HG03066 (cell line): ENCODE results near the gene DNM3.

Experiments used
- ATAC-seq: cut with Tn5 transposase; IDR thresholded peaks from one replicate; pipeline ENCODE4 v1.9.1; 2021; ENCODE audit warnings: low read depth; ENCODE audit not compliant: unreplicated experiment

Gene DNM3

DNA sequence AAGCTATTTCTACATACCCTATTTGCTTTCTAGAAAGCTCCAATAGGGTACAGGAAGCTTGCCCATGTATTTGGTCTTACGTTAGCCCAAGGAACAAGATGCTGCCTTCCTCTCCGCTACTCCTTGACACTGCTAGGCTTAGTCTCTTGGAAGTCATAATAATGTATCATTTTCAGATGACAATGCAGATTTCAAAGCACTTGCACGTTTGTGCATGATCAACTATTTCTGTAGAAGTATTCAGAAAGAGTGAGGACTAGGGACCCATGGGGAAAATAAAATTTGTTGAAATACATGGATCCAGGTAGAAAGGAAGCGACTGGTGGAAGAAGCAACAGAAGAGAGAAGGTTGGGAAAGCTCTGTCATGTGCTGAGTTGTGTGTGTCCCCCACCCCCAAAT lies 367.3 kb downstream of the DNM3 start:
- no peak for ATAC-seq

DNA sequence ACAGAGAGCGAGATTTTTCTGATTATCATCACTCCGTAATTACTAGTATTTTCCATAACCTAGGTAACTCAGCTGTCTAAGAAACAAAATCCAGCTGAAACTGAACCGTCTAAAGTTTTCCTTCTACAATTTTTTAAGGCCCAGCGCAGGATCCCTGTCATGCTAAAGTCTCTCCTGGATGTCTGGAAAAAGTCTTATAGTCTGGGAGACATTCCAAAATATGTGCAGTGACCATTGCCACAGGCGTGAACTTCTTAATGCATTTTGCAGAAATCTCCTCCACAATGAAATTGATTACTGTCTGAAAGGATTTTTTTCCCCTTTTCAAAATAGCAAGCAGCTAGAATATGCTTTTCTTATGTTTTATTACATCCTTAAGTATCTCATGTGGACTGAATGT lies 369.9 kb downstream of the DNM3 start:
- no peak for ATAC-seq

DNA sequence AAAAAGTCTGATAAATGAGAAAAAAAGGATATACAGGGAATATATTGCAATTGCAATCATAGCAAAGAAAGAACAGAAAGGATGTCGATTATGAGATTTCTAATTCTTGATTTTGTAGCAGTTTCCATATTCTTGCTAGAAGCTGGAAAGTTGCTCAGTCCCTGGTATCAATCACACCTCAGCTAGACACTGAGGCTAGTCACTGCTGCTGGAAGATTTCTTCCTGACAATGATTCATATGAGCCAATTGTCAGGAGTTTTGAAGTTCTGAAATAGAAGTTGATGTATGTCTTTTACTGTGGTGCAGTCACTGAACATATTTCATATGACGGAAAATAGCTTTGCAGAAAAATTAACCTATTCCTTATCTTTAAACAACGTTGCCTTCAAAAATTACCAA lies 370.8 kb downstream of the DNM3 start:
- ATAC-seq, result no peak

DNA sequence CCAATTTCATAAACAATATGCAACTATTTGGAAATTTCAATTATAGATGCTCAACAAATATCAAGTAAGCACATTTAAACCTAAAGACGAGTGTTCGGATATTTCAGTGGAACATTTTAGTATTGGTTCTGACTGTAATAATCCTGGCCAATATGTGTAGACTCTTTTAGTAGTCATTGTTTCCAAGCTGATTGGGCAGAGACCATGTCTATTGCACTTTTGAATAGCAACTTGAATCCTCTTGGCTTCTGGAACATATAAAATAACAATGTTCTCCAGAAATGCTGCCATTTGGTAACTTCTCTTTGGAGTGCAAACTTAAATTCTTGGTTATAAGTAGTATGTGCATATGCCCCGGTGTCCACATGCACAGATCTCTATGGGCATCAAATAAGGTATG lies 373.7 kb downstream of the DNM3 start:
- no peak for ATAC-seq

DNA sequence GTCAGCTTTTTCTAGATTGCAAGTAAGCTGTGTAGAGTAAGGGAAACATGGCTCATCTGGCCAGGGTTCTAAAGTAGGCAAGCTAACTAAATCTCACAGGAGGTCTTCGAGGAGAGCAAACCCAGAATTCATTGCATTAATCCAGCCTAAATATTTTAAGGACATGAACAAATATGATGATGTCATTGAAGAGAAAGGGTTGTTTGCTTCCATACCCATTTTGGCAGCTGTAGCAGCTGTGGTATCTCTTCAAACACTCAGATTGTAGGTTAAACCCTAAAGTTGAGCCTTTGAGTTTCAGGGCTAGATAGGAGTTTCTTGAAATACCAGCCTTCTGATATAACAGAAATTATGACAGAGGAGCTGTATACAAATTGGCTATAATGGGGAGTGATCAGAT lies 378.7 kb downstream of the DNM3 start:
- ATAC-seq, result no peak

DNA sequence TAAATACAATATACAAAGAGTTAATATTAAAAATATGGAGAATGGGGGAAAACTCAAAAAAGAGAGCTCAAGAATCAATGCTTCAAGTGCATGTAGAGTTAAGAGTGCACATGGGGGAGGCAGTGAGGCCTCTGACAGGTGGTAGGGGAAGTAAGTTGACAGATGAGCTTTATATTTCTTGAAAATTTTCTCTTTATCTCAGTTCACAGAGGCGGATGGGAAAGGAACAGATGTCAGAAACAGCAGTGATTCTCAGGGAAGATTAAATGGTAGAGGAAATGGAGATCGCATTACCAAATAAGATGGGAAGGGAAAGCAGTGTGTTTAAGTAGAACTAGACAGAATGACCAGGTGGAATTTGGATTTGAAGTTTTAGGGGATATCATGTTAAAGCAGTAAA lies 379.1 kb downstream of the DNM3 start:
- ATAC-seq, result no peak

DNA sequence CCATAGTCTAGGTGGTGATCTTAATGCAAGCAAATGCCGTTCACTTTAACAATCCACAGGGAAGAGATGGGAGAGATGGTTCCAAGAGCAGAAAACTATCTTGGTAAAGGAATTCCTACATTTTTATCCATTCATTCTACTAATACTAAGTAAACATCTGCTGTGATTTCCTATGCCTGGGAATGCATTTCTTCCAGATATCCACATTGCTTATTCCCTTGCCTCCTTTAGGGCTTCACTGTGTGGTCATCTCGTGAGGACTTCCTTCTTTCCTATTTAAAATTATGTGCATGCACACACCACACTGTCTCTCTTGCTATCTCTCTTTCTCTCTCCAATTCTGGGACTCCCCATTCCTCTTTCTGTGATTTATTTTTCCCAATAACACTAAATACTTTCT lies 380.1 kb downstream of the DNM3 start:
- ATAC-seq, result no peak

DNA sequence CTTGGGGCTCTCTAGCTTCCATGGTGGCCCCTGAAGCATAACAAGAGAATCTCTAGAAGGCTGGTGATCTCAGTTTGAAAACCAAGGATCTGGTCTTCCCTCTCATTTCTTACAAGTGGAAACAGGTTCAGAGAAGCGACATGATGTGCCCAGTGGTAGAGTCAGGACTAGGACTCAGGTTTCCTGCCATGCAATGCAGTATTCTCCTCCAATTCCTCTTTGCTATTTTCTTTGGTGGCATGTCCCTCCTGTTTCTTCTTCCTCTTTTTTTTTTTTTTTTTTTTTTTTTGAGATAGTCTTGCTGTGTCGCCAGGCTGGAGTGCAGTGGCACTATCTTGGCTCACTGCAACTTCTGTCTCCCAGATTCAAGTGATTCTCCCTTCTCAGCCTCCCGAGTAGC lies 383.6 kb downstream of the DNM3 start:
- ATAC-seq, result no peak

DNA sequence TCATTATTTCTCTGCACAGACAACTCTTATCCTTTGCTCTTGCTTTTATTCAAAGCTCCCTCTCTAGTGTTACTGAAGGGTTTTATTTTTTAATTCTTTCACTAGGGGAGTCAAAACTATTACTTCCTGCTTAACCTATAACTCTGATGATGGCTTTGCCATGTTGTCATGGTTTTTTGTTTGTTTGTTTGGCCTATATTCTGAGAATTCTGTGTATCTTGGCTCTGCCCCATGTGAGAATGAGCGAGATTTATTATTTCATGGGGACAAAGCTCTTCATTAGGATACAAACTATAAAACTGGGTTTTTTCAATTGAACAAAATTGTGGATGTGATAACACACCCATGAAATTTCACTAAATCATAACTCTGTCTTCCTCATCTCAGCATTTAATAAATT lies 388.6 kb downstream of the DNM3 start:
- ATAC-seq, result no peak

DNA sequence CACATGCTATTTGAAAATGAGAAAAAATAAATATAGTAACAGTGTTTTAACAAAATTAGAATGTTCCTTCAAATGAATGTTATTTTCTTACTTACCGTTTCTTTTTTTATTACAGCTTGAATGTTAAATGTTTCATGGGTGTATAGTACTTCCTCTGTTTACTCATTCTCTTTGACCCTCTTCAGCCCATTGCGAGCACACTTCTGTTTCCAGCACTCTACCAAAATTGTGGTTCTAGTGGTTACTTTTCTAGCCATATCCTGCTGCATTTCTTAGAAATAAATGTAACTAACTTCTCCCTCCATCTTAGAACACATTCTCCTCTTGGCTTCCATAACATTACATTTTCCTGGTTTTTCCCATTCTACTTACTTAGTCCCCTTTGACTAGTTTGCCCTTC lies 389.2 kb downstream of the DNM3 start:
- ATAC-seq, result no peak

DNA sequence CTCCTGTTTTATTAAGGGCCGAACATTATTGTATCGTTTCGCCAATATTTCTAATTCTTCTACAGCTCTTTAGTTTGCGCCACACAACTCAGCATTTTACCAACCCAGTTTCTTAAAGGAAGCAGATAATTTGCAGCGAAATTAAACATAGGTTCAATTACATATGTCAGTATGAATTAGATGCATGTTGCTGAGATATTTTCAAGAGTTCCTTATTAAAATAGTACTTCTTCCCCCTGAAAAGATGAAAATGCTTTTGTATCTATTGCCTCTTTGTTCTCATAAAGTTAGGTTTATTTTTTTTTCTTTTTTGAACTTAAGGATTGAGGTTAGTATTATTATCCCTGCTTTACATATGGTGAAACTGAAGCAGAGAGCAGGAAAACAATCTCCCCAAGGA lies 395.7 kb downstream of the DNM3 start:
- ATAC-seq, result no peak

DNA sequence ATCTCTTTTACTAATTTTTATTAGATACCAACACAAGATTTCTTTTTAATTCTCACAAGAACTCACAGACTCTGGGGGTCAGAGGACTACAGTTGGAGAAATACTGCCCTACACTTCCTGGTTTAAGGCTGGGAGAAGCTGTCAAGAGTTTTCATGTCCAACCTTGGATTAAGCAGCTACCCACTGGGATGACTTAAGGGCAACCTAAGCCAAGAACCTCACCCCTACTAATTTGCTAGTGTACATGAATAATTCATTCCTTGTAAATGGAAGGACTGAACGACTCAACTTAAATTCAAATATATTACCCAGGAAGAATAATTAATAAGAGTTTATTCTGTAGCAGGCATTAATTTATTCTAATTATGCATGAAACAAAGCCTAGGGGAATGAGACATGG lies 396.9 kb downstream of the DNM3 start:
- no peak for ATAC-seq

DNA sequence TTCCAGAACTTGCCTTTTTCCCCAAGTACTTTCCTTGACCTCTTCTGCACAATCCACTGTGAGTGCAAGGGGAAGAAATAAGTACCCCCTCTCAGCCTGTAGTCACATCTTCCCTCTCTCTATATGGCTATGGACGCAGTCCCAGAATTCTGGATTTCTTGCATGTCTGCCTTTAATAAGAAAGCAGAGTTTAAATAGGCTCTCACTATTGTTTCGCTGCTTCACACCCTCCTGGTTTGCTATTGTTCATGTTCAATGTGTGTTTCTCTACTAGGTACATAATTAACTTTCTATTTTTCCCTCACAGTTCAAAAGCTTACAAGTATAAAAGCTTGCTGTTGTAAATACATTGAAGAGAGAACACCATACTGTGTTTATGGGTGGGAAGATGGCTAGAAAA lies 397.7 kb downstream of the DNM3 start:
- ATAC-seq, result no peak

DNA sequence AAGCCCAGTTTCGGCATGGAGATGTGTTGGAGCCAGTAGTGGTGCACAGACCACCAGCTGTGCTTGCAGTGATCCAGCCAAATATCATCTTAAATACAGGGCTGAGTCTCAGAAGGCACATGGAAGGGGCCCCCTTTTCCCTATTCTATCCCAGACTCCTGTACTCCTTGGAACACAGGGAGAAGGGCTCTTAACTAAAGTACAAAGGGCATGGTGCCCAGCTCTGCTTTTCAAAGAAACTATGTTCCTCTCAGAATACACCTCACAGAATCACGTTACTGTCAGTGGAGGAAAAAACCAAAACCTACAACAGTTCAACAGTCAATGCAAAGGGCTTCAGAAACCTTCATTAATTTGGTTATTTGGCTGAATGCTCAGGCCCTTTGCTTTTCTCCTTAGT lies 398.6 kb downstream of the DNM3 start:
- no peak for ATAC-seq

DNA sequence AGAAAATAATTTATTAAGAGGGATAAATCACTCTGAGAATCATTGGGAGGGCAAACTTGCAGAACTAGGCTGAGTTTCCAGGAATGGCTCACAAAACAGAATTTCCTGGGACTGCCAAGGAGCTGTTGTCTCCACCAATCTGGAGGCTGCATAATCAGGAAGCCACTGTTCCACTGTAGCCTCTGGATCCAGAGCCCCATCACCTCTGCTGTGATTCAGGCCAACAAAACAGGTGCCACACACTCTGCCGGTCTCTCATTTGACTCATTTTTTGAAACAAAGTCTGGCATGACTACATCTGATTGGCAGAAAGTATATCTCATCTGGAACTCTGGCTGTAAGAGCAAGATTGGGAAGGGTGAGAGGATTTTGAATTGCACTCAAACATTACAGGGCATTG lies 400.2 kb downstream of the DNM3 start:
- ATAC-seq, result no peak

DNA sequence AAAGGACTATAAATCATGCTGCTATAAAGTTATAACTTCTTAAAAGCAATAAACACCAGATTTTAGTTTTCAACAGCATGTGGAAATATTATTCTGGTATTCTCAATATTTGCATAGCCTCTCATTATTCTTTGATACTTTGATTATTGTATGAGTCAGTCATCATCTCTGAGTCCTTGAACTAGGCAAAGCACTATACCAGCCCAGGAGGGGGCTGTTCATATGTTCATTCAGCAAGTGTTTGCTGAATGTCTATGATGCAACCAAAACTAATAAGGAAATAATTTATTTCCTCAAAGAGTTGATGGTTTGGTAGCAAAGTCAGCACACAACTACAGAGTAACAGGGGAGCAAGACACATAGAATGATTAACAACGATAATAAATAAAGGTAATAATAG lies 403.6 kb downstream of the DNM3 start:
- no peak for ATAC-seq

DNA sequence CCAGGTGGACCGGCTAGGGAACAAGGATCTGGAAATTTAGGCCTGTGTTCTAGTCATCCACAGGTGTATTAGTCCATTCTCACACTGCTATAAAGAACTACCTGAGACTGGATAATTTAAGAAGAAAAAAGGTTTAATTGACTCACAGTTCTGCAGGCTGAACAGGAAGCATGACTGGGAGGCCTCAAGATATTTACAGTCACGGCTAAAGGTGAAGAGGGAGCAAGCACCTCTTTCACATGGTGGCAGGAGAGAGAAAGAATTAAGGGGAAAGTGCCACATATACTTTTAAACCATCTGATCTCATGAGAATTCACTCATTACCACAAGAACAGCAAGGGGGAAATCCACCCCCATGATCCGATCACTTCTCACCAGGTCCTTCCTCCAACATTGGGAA lies 404.5 kb downstream of the DNM3 start:
- no peak for ATAC-seq

DNA sequence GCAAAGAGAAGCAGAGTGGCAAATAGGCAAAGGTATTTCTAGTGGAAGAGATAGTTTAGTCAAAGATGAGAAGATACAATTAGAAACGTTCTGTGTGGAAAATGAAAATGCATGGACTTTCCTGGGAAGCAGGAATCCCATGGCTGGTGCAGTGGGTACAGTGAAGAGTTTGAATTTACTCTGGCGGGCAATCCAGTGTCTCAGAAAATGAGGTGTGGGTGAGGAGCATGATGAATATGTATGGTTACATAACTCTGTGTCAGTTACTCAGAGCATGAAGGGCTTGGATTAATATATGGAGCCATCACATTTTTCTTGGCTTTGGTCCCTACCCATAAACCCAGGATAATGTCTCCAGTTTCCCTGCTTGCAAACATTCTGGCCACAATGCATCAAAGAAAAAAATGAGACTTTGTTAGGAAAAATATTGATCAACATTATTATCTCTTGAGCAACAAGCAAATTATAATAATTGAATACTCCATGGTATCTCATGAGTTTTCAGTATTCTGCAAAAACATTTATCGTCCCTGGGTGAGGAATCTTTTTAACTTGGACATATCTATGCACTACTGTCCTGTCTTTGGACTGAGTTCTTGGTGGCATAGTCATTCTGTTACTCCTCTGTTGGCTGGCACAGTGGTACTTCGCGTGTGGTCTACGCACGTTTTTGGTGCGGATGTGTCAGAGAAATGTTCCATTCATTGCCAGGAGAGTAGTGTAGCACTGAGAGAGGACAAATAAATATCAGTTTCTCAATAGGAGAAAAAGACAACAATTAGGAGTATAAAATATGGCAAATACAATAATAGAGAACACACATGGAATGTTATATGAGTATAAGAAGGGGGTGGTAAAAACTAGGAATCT lies 405.5 kb downstream of the DNM3 start:
- ATAC-seq, result no peak

DNA sequence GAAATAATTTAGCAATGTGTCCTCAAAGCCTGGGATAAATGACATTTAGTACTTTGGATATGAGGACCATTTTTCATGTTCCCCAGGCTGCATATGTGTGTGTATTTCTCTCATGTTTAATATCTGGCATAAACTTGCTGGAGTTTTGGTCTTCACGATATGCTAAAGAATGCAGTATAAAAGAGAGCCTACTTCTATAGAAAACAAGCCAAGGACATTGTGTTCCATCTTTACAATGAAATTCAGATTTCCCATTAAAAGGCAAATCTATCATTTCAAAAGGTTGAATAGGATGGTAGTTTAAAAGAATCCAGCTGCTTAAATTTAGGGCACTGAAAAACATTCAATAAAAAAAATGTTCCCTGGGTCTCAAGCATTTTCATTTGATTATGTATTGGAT lies 410.2 kb downstream of the DNM3 start:
- no peak for ATAC-seq

DNA sequence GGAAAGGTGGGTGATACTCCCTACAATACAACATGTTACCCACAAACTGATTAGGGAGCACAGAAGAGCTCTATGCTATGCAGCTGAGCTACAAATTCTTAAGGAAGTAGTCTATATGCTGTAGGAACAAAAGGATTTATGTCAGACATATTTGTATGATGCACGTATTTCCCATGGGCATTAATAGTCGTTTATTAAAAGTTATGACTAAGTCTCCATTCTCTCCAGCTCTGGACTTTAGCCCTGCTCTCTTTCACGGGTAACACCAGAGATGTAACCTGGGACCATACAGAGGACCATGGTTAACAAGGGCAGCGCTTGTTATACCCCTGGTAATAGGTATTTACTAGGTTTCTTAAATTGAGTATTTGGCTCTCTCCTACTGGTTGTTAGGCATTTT lies 411.0 kb downstream of the DNM3 start:
- ATAC-seq, result no peak

DNA sequence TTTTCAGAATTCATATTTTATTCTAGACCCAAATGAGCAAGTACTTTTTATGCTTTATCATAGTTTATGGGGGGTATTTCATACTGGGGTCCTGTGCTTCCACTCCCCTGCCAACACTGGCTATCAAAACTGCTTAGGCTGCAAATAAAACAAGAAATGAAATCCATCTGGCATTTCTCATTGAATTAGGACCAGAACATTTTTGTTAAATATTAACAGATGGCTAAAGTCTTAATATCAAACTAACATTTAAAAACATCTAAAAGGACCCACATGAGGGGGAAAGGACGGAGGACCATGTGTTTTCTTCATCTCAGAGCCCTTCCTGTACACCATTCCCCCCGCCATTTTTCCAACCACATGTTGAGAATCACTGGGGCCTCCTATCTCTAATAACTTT lies 411.7 kb downstream of the DNM3 start:
- no peak for ATAC-seq

DNA sequence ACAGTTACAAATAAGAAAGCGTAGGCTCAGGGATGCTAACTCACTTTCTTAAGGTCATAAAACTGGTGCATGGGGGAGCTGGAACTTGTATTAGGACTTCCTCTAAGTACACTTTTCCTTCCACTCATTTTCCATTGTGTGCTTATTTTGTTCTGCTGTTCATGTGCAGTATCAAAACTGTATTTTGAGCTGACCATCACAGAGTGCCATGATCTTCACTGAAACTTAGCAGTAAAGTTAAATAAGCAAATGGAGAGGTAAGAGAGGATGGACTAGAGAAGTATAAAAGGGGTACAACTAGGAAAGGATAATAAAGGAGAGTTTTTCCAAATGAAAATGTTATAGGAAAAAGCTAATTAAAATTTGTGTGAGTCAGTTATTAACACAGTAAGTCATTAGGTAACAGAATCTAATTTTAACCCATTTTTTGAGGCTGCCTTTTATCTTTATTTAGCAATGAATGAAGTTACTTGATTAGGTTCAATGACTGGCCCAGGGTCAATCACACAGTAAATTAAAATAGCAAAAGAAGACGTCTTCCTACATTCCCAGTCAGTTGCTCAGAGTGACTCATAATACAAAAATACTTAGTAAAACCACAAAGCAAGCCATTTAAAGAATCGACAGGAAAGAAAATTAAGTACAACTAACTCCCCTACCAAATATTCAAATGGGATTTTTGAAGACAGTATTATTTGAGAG lies 413.4 kb downstream of the DNM3 start:
- no peak for ATAC-seq
